ENCODE measurements around the gene PXK.

Gene PXK

GRCh38 chr3:58350627-58351013 is 17.9 kb downstream of the PXK start:
- no peak for DNase-seq

DNA sequence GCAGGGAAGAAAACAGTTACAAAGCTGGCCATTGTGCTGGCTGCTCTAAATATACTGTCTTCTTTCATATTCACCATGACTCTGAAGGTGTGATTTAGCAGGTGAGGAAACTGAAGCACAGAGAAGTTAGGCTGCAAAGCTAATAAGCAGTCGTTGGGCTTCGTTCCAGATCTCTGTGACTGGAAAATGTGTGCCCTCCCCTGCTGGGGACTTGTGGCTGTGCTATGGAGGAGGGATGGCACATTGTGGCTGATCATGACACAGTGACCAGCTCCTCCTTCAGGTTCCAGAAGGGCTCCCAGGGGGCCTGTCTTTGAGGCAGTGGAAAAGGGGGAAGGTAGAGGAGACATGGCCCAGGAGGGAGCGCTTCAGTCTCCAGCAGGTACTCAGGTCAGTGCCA is 19.2 kb downstream of the PXK start:
- DNase-seq = no peak

DNA sequence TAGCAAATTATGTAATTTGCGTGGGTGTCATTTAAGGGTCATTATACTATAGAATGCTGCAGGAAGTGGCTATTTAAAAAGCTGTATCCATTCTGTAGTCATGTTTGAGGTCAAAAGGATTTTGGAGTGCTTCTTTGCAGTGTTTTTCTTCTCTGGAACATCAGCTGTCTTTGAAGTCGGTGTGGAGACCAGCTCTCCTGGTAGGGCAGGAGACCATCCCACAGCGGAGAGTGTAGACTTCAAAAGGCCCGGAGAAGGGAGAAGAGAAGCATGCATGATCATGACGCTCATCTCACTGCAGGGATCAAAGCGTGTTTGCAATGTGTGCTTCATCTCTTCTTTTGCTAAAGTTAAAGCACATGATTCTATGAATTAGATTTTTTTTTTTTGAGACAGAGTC is 19.9 kb downstream of the PXK start:
- DNase-seq = no peak

GRCh38 chr3:58353722-58354553 is 21.2 kb downstream of the PXK start:
- no peak for DNase-seq

- DNase-seq = no peak
Measured at GRCh38 chr3:58355179-58355578, 22.5 kb downstream of the PXK start.

- no peak for DNase-seq
Measured at GRCh38 chr3:58356054-58356453, 23.4 kb downstream of the PXK start.

DNA sequence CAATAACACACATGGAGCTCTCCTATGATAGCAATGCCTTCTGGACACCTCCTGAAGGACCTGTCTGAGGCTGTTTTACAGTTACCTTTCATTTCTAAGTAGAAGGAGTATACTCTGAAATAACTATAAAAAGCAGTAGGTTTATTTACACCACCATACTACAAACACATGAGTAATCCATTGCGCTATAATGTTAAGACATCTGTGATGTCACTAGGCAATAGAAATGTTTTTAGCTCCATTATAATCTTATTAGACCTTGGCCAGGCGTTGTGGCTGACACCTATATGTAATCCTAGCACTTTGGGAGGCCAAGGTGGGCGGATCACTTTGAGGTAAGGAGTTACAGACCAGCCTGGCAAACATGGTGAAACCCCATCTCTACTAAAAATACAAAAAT is 24.7 kb downstream of the PXK start:
- DNase-seq = no peak

DNA sequence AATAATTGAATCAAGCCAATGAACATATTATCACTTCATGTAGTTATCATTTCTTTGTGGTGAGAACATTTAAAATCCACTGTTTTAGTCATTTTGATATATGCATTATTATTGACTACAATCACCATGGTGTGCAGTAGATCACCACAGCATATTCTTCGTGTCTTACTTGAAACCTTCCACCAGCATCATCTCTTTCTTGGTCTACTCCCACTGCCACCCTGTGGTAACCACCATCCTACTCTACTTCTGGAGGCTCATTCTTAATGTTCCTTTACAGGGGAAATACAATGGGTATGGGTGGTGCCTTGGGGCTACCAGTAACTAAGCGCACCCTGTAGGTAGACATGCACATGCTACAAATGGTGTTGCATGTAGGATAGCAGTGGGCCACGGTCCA is 25.4 kb downstream of the PXK start:
- DNase-seq = no peak

- no peak for DNase-seq
Measured at GRCh38 chr3:58358808-58359207, 26.1 kb downstream of the PXK start.

DNA sequence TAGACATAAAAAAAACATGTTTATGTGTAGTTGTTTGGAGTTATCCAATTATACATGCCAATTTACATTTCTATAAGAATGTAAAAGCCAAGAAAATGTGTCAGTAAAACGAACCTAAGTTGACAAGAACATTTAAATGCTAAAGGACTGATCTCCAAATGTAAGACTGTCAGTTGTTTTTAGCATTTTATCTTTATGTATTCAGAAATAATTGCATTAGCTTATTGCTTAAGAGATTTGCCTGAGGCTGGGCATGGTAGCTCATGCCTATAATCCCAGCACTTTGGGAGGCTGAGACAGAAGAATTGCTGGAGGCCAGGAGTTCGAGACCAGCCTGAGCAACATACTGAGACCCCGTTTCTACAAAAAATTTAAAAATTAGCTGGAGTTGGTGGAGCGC is 26.9 kb downstream of the PXK start:
- DNase-seq = no peak

GRCh38 chr3:58361866-58362265 is 29.2 kb downstream of the PXK start:
- DNase-seq = no peak

GRCh38 chr3:58366699-58367098 is 34.0 kb downstream of the PXK start:
- DNase-seq = no peak

- no peak for DNase-seq
Measured at GRCh38 chr3:58369038-58369437, 36.3 kb downstream of the PXK start.

- no peak for DNase-seq
Measured at GRCh38 chr3:58369876-58370275, 37.2 kb downstream of the PXK start.

GRCh38 chr3:58370407-58370806 is 37.7 kb downstream of the PXK start:
- no peak for DNase-seq

DNA sequence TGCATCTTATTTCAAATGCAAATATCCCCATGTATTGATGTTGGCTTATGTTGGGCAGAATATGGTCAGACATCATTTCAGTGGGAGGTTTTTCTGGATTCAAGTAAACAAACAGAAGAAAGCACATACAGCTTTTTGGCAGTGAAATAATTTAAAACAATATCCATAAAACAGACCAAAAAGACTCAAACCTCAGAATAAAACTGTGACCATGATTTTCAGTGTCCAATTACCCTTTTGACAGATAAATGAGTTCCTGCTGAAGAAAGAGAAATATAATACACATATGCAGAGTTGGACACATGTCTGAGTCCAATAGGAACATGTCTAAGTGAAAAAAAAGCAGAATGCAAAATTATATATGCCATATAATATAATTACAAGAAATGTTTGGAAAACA is 39.1 kb downstream of the PXK start:
- DNase-seq = no peak

GRCh38 chr3:58375254-58375653 is 42.6 kb downstream of the PXK start:
- DNase-seq = no peak

DNA sequence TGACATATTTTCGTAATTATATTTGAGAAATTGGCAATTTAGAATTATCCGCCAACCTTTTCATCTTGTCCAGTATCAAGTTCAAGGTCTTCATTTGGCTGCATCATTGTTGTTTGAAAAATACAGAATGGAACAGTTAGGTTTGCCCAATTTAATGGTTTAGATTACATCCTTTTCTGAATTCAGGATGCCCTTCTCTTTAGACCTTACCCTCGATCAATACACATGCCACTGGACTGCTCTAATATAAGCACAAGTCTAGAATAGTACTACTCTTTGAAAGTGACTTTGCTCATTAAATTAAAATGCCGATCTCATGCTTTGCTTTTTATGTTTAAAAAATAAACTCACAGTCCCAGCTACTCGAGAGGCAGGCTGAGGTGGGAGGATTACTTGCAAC is 44.5 kb downstream of the PXK start:
- no peak for DNase-seq

DNA sequence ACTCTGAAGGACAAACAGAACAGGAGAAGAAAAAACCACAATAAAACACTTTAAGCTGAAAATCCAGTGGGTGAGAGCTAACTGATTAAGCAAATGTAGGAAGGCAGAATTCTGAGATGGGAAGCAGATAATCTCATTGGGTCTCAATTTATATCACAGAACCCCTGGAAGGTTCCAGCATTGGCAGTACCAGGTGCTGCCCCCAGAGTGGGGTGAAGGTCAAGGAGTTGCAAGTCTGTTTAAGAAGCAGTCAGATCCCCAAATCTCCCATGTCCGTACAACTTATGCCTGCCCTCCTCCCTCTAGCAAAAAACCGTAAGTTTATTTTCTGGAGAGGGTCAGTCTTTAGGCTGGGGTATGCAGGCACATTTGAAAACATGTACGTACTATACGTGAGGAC is 45.1 kb downstream of the PXK start:
- DNase-seq = no peak

- no peak for DNase-seq
Measured at GRCh38 chr3:58379351-58380073, 46.8 kb downstream of the PXK start.

DNA sequence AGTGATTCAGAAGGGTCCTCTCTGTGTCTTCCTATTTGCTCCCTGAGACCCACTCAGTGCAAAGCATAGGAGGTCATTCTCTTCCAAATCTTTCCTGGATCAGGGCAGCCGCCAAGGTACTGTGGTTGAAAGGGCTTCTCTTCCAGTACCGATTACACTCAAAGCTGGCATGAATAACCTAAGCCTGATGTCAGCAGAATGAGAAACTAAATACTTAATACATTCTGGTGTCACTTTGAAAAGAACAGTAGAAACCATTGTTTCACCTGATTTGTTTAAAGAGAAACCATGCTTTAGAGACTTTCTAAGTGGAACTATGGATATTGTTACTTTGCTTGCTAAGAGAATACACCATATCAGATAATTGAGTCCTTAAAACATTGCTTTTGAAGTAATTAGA is 50.8 kb downstream of the PXK start:
- no peak for DNase-seq

DNA sequence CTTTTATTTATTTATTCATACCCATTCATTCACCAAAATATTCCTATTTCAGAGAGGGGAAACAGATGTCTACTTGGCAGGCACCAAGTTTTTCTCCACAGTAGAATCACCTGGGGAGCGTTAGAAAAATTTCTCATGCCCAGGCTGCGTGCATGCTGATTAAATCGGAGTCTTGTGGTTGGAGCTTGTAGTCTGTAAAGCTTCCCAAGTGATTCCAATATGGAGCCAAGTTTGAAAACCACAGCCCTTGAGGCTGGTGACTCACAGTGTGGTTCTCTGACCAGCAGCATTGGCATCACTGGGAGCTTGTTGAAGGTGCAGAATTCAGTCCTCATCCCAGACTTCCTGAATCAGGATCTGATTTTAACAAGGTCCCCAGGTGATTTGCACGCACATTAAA is 51.2 kb downstream of the PXK start:
- DNase-seq = no peak

DNA sequence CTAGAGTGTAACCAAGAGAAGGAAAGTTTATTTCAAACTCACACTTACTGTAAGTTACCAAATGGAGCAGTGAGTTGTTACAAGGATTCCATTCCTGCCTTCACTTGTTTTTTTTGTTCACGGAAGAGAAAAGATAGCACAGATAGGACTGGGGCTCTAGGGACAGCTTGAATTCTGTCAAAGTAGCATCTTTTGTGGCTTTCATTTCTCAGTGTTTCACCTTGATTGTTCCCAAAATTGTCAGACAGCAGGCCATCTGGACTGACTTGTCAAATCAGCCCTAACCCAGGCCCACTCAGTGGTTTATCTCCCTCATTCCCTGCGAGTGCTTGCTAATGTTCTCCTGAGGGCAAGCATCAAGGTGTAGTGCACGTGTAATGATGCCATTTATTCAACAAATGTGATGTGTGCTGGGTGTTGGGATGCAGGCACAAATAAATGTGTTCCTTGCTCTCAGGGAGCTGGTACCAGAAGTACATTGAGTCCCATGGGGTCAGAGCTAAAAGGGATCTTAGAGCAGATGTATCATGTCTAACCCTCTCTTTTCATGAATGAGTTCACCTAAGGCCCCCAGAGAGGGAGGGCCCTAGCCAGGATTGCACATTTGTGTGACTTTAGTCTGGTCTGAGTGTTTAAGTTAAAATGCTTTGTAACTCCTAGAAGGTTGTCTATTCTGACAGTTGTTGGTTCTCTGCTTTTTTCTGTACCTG is 51.8 kb downstream of the PXK start:
- no peak for DNase-seq
